Renal cortical epithelial cell (primary cell): ENCODE measurements around the gene FCRL6. TPM values are rescaled to one million over a fixed set of nuclear protein-coding genes. Genes with fewer than 3 reads are reported as not detected.

ENCODE experiments used
- DNase-seq: peaks from one replicate; pipeline ENCODE4 v3.0.0-alpha.2; 2011; ENCODE audit warnings: low read depth
- total RNA-seq: library from RNA; depleted of rRNA; stranded (reverse); fragments of >200 nt; gene quantifications from 2 replicates; pipeline ENCODE4 v1.2.3, GENCODE V29; 2014

FCRL6 gene
- total RNA-seq, 1 donor from 2014 or later: 0.05 TPM

GRCh38 chr1:159862031-159862430 lies 59.9 kb downstream of the FCRL6 start:
- DNase-seq: no peak

GRCh38 chr1:159862557-159862956 lies 60.4 kb downstream of the FCRL6 start, which contains the start of gene VSIG8:
Gene VSIG8 (minus strand): TSS chr1:159862657. CDS start chr1:159862521, 136 bp downstream.
- no peak for DNase-seq

- DNase-seq: no peak
Measured at GRCh38 chr1:159864262-159864661, 62.1 kb downstream of the FCRL6 start.

Other genes with a start within 250 kb of the FCRL6 start
- gene APCS, start 214.5 kb upstream of the FCRL6 start, total RNA-seq: not detected in 2 replicates
- gene CRP, start 87.8 kb upstream of the FCRL6 start, total RNA-seq: not detected in 2 replicates
- gene DUSP23, start 21.4 kb upstream of the FCRL6 start, total RNA-seq: 34.0 and 69.3 TPM in 2 replicates
- gene SLAMF8, start 24.5 kb downstream of the FCRL6 start, total RNA-seq: 0.30 and 2.6 TPM in 2 replicates
- not detected in 2 replicates for gene VSIG8, start 60.3 kb downstream of the FCRL6 start, total RNA-seq
- gene CFAP45, start 97.8 kb downstream of the FCRL6 start, total RNA-seq: 0.25 and 0.69 TPM in 2 replicates
- gene TAGLN2, start 123.1 kb downstream of the FCRL6 start, total RNA-seq: 526 and 548 TPM in 2 replicates
- not detected in 2 replicates for gene IGSF9, start 143.3 kb downstream of the FCRL6 start, total RNA-seq
- not detected in 2 replicates for gene SLAMF9, start 151.9 kb downstream of the FCRL6 start, total RNA-seq
- 4.0 and 5.2 TPM in 2 replicates for gene PIGM, start 229.6 kb downstream of the FCRL6 start, total RNA-seq